ENCODE measurements around the gene CEACAM16.

DNA sequence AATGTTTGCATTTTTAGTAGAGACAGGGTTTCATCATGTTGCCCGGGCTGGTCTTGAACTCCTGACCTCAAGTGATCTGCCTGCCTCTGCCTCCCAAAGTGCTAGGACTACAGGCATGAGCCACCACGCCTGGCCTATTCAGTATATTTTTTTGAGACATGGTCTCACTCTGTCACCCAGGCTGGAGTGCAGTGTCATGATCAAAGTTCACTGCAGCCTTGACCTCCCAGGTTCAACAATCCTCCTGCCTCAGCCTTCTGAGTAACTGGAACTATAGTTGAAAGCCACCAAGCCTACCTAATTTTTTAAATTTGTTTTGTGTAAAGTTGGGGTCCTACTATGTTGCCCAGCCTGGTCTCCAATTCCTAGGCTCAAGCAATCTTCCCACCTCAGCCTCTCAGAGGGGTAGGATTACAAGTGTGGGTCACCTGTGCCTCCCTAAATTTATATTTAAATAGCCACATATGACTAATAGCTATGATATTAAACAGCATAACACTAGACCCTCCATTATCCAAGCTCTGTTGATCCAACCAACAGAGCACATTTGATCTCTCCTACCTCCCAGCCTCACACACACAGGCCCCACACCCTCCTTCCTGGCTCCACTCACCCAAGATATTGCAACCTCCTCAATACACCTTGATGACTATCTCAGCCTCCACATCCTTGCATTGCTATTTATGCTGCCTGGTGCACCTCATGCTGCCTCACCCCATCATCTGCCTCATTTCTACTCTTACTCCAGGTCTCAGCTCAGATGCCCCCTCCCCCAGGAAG, 29.8 kb upstream of the CEACAM16 start:
- TF ChIP-seq, protein P1, sequence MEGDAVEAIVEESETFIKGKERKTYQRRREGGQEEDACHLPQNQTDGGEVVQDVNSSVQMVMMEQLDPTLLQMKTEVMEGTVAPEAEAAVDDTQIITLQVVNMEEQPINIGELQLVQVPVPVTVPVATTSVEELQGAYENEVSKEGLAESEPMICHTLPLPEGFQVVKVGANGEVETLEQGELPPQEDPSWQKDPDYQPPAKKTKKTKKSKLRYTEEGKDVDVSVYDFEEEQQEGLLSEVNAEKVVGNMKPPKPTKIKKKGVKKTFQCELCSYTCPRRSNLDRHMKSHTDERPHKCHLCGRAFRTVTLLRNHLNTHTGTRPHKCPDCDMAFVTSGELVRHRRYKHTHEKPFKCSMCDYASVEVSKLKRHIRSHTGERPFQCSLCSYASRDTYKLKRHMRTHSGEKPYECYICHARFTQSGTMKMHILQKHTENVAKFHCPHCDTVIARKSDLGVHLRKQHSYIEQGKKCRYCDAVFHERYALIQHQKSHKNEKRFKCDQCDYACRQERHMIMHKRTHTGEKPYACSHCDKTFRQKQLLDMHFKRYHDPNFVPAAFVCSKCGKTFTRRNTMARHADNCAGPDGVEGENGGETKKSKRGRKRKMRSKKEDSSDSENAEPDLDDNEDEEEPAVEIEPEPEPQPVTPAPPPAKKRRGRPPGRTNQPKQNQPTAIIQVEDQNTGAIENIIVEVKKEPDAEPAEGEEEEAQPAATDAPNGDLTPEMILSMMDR (IDR thresholded peaks at IDR 0.05), result no peak
- no peak for TF ChIP-seq POLR2A (IDR thresholded peaks at IDR 0.05)
